ENCODE data around the gene BCDIN3D.

The BCDIN3D gene

GRCh38 chr12:49804821-49805220 is 38.1 kb downstream of the BCDIN3D start:
- peaks cover 6% of the 10 kb centered on the region; the same call in 1 of the 2 replicates for H3K36me3 ChIP-seq (ENCODE audit: low read depth)
- no peak for DNase-seq (ENCODE audit: low spot score)

GRCh38 chr12:49803693-49804450 is 39.0 kb downstream of the BCDIN3D start:
- no peak overlapping the region for H3K4me3 ChIP-seq (ENCODE audit: severe bottlenecking)
- ATAC-seq (ENCODE audit: low read depth) (no peak), DNase-seq (ENCODE audit: low spot score) (no peak)
- no peak for TF ChIP-seq CTCF (IDR thresholded peaks at IDR 0.05; ENCODE audit: poor library complexity, severe bottlenecking)
- no peak overlapping the region for H3K27ac ChIP-seq (ENCODE audit: poor library complexity, severe bottlenecking)
- H3K27me3 ChIP-seq (ENCODE audit: insufficient read depth, poor library complexity, severe bottlenecking): no peaks in the 10 kb centered on the region
- H3K36me3 ChIP-seq (ENCODE audit: low read depth): peaks cover 6% of the 10 kb centered on the region; the same call in 1 of the 2 replicates
- no peaks in the 10 kb centered on the region for H3K4me1 ChIP-seq (ENCODE audit: insufficient read depth, poor library complexity, severe bottlenecking)
- no peaks in the 10 kb centered on the region for H3K9me3 ChIP-seq (ENCODE audit: severe bottlenecking)

More at GRCh38 chr12:49804821-49805220, 38.1 kb downstream of the BCDIN3D start:
- H3K4me3 ChIP-seq (ENCODE audit: severe bottlenecking): no peak overlapping the region
- TF ChIP-seq CTCF (IDR thresholded peaks at IDR 0.05; ENCODE audit: poor library complexity, severe bottlenecking): no peak
- H3K9me3 ChIP-seq (ENCODE audit: severe bottlenecking): no peaks in the 10 kb centered on the region
- H3K27ac ChIP-seq (ENCODE audit: poor library complexity, severe bottlenecking): no peak overlapping the region
- H3K4me1 ChIP-seq (ENCODE audit: insufficient read depth, poor library complexity, severe bottlenecking): no peaks in the 10 kb centered on the region
- ATAC-seq (ENCODE audit: low read depth): no peak
- no peaks in the 10 kb centered on the region for H3K27me3 ChIP-seq (ENCODE audit: insufficient read depth, poor library complexity, severe bottlenecking)

DNA sequence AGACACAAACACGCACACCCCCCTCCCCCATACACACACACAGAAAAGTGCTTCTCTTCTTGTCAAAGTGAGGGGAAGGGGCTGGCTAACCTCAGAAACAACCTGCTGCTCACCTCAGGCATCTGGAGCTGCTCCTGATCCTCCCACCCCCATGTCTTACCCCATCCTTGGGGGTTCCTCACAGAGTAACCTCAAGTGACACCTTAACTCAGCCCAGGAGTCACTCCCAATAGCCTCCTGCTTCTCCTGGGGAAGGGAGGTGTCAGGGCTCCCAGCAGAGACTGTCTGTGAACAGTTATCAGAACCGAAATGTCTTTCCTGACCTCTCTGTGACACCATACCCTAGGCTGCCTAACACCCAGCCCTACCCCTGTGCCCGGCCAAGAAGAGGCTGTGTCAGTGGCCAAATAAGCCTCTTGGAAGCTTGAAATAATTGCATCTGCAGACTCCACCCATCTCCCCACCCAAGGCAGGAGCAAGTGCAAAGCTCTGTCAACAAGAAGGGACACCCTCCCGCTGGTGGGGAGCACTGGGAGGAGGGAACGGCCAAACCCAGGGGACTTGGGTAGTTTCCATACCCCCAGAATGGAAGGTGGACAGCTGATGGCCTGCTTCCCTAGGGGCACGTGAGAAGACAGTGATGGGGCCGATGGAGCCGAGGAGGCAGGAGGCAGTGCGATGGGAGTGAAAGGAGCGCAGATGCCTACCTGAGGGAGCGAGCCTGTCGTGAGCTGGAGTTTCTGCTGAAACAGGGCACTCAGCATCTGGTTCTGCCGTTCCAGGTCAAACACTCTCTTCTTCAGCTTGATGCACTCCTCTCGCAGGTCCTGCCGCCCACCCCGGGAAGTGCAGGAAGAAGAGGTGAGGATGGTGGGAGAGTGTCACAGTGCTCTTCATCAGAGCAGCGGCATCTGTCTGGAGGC is 41.5 kb downstream of the BCDIN3D start:
- H3K4me3 ChIP-seq (ENCODE audit: severe bottlenecking): no peak overlapping the region
- DNase-seq (ENCODE audit: low spot score) (no peak), ATAC-seq (ENCODE audit: low read depth) (no peak)
- no peaks in the 10 kb centered on the region for H3K27me3 ChIP-seq (ENCODE audit: insufficient read depth, poor library complexity, severe bottlenecking)
- no peak for TF ChIP-seq CTCF (IDR thresholded peaks at IDR 0.05; ENCODE audit: poor library complexity, severe bottlenecking)
- no peaks in the 10 kb centered on the region for H3K9me3 ChIP-seq (ENCODE audit: severe bottlenecking)
- H3K36me3 ChIP-seq (ENCODE audit: low read depth): peaks cover 20% of the 10 kb centered on the region; the same call in 1 of the 2 replicates
- H3K4me1 ChIP-seq (ENCODE audit: insufficient read depth, poor library complexity, severe bottlenecking): no peaks in the 10 kb centered on the region
- no peak overlapping the region for H3K27ac ChIP-seq (ENCODE audit: poor library complexity, severe bottlenecking)

- DNase-seq (ENCODE audit: low spot score) (no peak), ATAC-seq (ENCODE audit: low read depth) (no peak)
- Histone ChIP-seq H3K27ac (ENCODE audit: poor library complexity, severe bottlenecking) (no peak overlapping the region), H3K27me3 (ENCODE audit: insufficient read depth, poor library complexity, severe bottlenecking) (no peaks in the 10 kb centered on the region), H3K36me3 (ENCODE audit: low read depth) (peaks cover 20% of the 10 kb centered on the region; the same call in 1 of the 2 replicates), H3K4me3 (ENCODE audit: severe bottlenecking) (no peak overlapping the region), H3K4me1 (ENCODE audit: insufficient read depth, poor library complexity, severe bottlenecking) (no peaks in the 10 kb centered on the region), H3K9me3 (ENCODE audit: severe bottlenecking) (no peaks in the 10 kb centered on the region)
- TF ChIP-seq CTCF (IDR thresholded peaks at IDR 0.05; ENCODE audit: poor library complexity, severe bottlenecking): no peak
Observed at GRCh38 chr12:49800421-49801140, 42.3 kb downstream of the BCDIN3D start.
